HG02938 (cell line): Measurements from ENCODE around the gene DYDC1.
"Not testable (repeated sequence)": the region's sequence is repeated elsewhere in the genome, so short reads cannot be mapped to it uniquely, and the experiment has no call there.

ENCODE experiments used
- ATAC-seq: cut with Tn5 transposase; IDR thresholded peaks from one replicate; pipeline ENCODE4 v1.9.1; 2021; ENCODE audit warnings: mild to moderate bottlenecking, moderate library complexity; ENCODE audit not compliant: unreplicated experiment

Gene DYDC1

GRCh38 chr10:80356563-80356988 lies at the start of gene DYDC1, which contains the start of gene DYDC2:
Gene DYDC1, minus strand, starts transcription at chr10:80356755. Its CDS starts 4,154 bp downstream, at chr10:80352601.
Gene DYDC2, plus strand, starts transcription at chr10:80356781. Its CDS starts 5,663 bp downstream, at chr10:80362444.
- ATAC-seq, result peak; percentile 73

GRCh38 chr10:80406204-80406603 lies 49.6 kb upstream of the DYDC1 start:
- ATAC-seq, result no peak

DNA sequence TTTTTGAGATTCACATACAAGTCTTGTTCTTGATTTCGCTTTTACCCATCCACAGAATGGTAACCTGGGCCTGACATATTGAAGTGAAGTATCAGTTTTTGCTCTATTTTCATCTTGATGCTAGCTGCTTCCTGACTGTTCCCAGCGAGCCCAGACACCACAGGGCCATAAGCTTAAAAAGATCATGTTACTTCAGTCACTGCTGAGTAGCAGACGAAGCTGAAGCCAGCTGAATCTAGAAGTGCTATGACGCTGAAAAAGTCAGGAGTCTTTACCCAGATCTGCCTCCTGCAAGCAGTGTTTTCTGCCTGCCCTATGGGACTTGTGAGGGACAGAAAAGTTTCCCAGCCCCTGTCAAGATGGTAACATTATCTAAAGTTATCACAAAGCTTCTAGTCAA lies 49.1 kb upstream of the DYDC1 start:
- no peak for ATAC-seq

- no peak for ATAC-seq
Measured at GRCh38 chr10:80405035-80405434, 48.5 kb upstream of the DYDC1 start.

DNA sequence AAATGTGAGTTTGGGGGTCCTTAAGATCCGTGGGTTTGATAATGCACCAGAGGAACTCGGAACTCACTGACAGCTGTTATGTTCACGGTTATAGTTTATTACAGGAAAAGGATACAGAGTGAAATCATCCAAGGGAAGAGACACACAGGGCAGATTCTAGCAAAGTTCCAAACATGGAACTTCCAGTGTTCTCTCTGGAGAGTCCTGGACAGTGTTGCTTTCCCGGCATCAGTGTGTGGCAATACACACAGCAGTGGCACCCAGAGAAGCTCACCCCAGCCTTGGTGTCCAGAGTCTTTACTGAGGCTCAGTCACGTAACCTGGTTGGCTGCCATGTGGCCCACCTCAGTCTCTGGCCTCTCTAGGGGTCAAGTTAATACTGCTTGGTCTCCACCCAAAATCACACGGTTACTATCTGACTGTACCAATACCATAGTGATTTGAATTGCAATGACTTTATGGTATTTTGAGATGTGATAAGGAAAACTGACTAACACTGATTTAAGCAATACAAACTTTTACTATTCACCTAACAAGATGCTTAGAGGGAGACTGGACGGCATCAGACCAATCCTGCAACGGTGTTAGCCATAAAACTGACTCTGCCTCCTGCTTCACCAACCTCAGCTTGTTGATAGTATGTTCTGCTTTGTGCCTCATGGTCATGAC lies 43.7 kb upstream of the DYDC1 start:
- ATAC-seq, result no peak

DNA sequence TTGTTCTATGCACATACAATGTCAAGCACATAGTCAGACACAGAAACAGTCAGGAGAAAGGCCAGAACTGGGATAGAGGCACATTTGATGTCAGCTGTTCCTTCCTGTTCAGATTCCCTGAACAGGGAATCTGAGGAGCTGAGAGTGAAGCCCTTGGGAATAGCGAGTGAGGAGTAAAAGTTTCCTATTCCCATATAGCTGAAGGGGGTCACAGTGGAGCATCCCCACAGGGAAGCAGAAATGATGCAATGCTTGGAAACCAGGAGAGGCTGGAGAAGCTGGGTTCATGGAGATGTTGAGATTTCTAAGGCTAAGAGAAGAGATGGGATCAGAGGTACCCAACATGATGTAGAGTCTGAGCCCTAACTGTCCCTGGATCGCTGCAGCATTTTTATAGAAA lies 40.5 kb upstream of the DYDC1 start:
- ATAC-seq, result no peak

GRCh38 chr10:80394358-80394916 lies 37.9 kb upstream of the DYDC1 start:
- no peak for ATAC-seq

GRCh38 chr10:80392250-80392649 lies 35.7 kb upstream of the DYDC1 start:
- no peak for ATAC-seq

- no peak for ATAC-seq
Measured at GRCh38 chr10:80390740-80391139, 34.2 kb upstream of the DYDC1 start.

DNA sequence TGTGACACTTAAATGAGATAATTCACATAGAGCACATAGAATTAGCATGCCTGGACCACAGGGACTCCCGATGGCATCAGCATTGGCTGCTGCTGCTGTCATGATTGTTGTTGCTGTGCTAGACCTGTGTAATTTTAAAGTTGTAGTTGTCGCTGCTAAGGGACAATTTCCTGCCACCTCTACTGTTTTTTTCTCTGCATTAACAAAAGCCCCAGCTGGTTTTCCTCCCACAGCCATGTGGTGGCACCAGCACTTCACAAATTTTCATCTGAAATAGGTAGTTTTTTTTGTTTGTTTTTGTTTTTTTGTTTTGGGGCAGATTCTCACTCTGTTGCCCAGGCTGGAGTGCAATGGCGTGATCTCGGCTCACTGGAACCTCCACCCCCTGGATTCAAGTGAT lies 26.4 kb upstream of the DYDC1 start:
- peak; percentile 57 for ATAC-seq

- no peak for ATAC-seq
Measured at GRCh38 chr10:80380185-80380584, 23.6 kb upstream of the DYDC1 start.

GRCh38 chr10:80379701-80380100 lies 23.1 kb upstream of the DYDC1 start:
- no peak for ATAC-seq

- no peak for ATAC-seq
Measured at GRCh38 chr10:80373502-80373901, 16.9 kb upstream of the DYDC1 start.

GRCh38 chr10:80372675-80373074 lies 16.1 kb upstream of the DYDC1 start:
- no peak for ATAC-seq

DNA sequence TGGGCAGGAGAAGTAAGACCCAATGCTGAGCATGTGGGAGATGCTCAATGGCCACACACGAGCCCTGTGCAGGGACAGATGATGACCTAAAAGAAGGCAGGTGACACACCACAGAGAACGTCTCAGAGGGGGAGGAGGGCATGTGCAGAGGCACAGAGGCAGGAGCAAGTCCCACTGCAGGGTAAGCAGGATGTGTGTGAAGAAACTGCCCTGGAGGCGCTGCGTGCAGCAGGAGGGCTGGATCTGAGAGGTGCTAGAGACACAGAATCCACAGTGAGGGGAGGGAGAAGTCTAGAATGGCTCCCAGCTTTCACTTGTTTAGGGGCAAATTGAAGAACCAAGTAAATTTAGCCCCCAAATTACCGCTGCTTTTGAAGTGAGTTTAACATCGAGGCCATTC lies 14.9 kb upstream of the DYDC1 start:
- no peak for ATAC-seq

DNA sequence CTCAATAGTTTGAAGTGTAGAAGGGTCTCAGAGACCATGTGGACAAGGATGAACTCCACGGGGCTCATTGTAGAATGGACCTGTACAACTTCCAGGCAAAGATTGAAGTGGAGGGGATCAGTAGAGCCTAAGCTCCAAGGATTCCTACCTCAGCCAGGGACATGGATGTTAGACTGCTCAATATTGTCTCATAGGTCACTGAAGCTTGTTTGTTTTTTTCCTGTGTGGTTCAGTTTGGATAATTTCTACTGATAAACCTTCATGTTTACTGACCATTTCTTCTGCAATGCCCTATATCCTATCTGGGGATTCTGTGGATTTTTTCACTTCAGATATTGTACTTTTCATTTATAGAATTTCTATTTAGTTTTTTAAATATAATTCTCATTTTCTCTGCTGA lies 9.0 kb upstream of the DYDC1 start:
- ATAC-seq, result no peak

DNA sequence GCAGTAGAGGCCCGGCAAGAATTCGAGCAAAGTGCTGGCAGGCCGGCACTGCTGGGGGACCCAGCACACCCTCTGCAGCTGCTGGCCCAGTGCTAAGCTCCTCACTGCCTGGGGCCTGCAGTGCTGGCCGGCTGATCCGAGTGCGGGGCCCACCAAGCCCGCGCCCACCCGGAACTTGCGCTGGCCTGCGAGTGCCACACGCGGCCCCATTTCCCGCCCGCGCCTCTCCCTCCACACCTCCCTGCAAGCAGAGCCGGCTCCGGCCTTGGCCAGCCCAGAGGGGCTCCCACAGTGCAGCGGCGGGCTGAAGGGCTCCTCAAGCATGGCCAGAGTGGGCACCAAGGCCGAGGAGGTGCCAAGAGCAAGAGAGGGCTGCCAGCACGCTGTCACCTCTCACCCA lies 3.1 kb upstream of the DYDC1 start:
- no peak for ATAC-seq

DNA sequence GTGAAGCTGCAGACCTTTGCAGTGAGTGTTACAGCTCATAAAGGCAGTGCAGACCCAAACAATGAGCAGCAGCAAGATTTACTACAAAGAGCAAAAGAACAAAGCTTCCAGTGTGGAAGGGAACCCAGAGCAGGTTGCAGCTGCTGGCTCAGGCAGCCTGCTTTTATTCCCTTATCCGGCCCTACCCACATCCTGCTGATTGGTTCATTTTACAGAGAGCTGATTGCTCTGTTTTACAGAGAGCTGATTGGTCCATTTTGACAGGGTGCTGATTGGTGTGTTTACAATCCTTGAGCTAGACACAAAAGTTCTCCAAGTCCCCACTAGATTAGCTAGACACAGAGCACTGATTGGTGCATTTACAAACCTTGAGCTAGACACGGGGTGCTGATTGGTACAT lies 2.4 kb upstream of the DYDC1 start:
- ATAC-seq, result not testable (repeated sequence)

- no peak for ATAC-seq
Measured at GRCh38 chr10:80357851-80358125, 1.2 kb upstream of the DYDC1 start.

DNA sequence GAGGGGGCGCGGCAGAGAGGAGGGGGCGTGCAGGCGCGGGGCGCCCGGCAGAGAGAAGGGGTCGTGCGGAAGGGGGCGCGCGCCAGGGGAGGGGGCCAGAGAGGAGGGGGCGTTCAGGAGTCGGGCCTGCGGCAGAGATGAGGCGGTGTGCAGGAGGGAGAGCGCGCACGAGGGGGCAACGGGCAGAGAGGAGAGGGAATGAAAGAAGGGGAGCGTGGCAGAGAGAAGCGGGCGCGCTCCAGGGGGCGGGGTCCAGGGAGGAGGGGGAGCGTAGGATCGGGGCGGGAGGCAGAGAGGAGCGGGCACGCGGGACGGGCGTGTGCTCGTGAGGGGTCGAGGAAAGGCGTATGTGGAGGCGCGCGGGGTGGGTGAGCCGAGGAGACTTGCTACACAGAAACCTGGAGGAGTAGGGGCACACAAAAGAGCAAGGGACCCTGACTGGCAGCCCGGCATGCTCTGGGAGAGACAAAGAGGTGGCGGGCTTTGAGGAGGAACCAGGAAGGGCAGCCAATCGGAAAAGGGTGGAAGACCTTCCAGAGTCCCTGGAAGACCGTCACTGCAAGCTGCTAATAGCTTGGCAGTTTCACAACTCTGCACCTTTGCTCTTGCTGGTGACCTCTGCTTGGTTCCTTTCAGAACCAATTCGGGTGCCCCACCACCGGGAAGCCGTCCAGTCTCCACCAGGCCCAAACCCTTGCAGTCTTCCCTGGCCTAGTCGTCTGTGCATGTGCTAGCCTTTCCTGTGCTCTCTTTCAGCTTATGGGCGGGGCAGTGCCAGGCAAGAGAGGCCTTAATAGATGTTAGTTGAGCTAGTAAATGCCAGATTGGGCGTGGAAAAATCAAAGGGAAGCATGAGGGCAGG lies 665 bp upstream of the DYDC1 start:
- no peak for ATAC-seq

DNA sequence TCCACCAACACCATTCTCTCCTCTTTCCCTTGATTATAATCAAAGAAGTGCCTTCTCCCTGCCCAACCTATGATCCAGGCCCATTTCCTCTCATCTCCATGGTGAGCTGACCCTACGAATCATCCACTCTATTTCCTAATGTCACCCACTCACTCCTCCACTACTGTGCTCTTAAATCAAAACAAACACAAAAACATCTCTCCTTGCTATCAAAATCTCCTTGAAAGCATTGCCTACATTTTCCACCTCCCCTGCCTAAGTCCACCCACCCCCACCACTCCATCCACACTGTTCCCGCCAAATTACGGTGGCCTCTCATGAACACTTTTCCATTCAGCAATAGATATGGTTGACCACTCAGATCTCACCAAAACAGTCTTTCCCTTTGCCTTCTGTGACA lies 5.3 kb downstream of the DYDC1 start:
- ATAC-seq, result no peak

GRCh38 chr10:80350251-80350650 lies 6.3 kb downstream of the DYDC1 start:
- no peak for ATAC-seq
